ENCODE data around the gene CACYBP. TPM values are rescaled to one million over a fixed set of nuclear protein-coding genes. Genes with fewer than 3 reads are reported as not detected.

The CACYBP gene
- polyA plus RNA-seq, 4 donors: 130 to 137 (median 133) TPM

- no peak for DNase-seq (ENCODE audit: low read depth in 4 of 4, low spot score in 3 of 4)
These were observed 27.8 kb upstream of the CACYBP start for GRCh38 chr1:174971902-174972301.

- no peak for DNase-seq (ENCODE audit: low read depth in 4 of 4, low spot score in 3 of 4)
These were observed 25.0 kb upstream of the CACYBP start for GRCh38 chr1:174974711-174975119.

- DNase-seq (ENCODE audit: low read depth in 4 of 4, low spot score in 3 of 4): no peak
These were observed 24.0 kb upstream of the CACYBP start for GRCh38 chr1:174975764-174976163.

GRCh38 chr1:174976436-174977108 is 23.2 kb upstream of the CACYBP start:
- DNase-seq (ENCODE audit: low read depth in 4 of 4, low spot score in 3 of 4): no peak

GRCh38 chr1:174982971-174983689 is 16.6 kb upstream of the CACYBP start:
- no peak for DNase-seq (ENCODE audit: low read depth in 4 of 4, low spot score in 3 of 4)

GRCh38 chr1:174984952-174985351 is 14.8 kb upstream of the CACYBP start:
- no peak for DNase-seq (ENCODE audit: low read depth in 4 of 4, low spot score in 3 of 4)

- DNase-seq (ENCODE audit: low read depth in 4 of 4, low spot score in 3 of 4): no peak
These were observed 11.2 kb upstream of the CACYBP start for GRCh38 chr1:174988539-174988938.

- no peak for DNase-seq (ENCODE audit: low read depth in 4 of 4, low spot score in 3 of 4)
These were observed 10.8 kb upstream of the CACYBP start for GRCh38 chr1:174988986-174989385.

- DNase-seq (ENCODE audit: low read depth in 4 of 4, low spot score in 3 of 4): no peak
These were observed 10.1 kb upstream of the CACYBP start for GRCh38 chr1:174989536-174990220.

GRCh38 chr1:174990382-174990999 is 9.3 kb upstream of the CACYBP start:
- DNase-seq (ENCODE audit: low read depth in 4 of 4, low spot score in 3 of 4): no peak

GRCh38 chr1:174991473-174991872 is 8.3 kb upstream of the CACYBP start:
- no peak for DNase-seq (ENCODE audit: low read depth in 4 of 4, low spot score in 3 of 4)

- no peak for DNase-seq (ENCODE audit: low read depth in 4 of 4, low spot score in 3 of 4)
These were observed 4.6 kb upstream of the CACYBP start for GRCh38 chr1:174995121-174995520.

- DNase-seq (ENCODE audit: low read depth in 4 of 4, low spot score in 3 of 4): no peak
These were observed 3.8 kb upstream of the CACYBP start for GRCh38 chr1:174995916-174996315.

GRCh38 chr1:174996476-174996875 is 3.3 kb upstream of the CACYBP start:
- DNase-seq (ENCODE audit: low read depth in 4 of 4, low spot score in 3 of 4): no peak

- no peak for DNase-seq (ENCODE audit: low read depth in 4 of 4, low spot score in 3 of 4)
These were observed 2.7 kb upstream of the CACYBP start for GRCh38 chr1:174997041-174997440.

GRCh38 chr1:174998569-174999215 is 1.1 kb upstream of the CACYBP start:
- DNase-seq (ENCODE audit: low read depth in 4 of 4, low spot score in 3 of 4): peak in 3 of 4 donors; percentile 35 to 51 (median 49)

GRCh38 chr1:174999216-174999935 is 371 bp upstream of the CACYBP start:
- peak; percentile 97 to 100 (median 98) for DNase-seq (ENCODE audit: low read depth in 4 of 4, low spot score in 3 of 4)

- DNase-seq (ENCODE audit: low read depth in 4 of 4, low spot score in 3 of 4): no peak
These were observed 995 bp downstream of the CACYBP start for GRCh38 chr1:175000697-175001187.

GRCh38 chr1:175002910-175003517 is 3.3 kb downstream of the CACYBP start:
- DNase-seq (ENCODE audit: low read depth in 4 of 4, low spot score in 3 of 4): no peak

Measured in right renal pelvis (tissue), 4 donors.